Osteocyte (in vitro differentiated cells): ENCODE measurements around the gene NNT. TPM values are rescaled to one million over a fixed set of nuclear protein-coding genes. Genes with fewer than 3 reads are reported as not detected.

Experiments used
- DNase-seq: peaks from one replicate; pipeline ENCODE4 v3.0.0; 2021; ENCODE audit warnings: mixed read lengths; ENCODE audit not compliant: unreplicated experiment; ENCODE audit errors: extremely low spot score
- H3K27ac Mint-ChIP-seq: one replicate; pipeline ENCODE4 v1.8.0; 2021; ENCODE audit warnings: mild to moderate bottlenecking, mixed read lengths; ENCODE audit not compliant: unreplicated experiment
- H3K27me3 Mint-ChIP-seq: one replicate; pipeline ENCODE4 v1.8.0; 2021; ENCODE audit warnings: mixed read lengths; ENCODE audit not compliant: unreplicated experiment
- H3K36me3 Mint-ChIP-seq: one replicate; pipeline ENCODE4 v1.8.0; 2021; ENCODE audit warnings: mixed read lengths; ENCODE audit not compliant: unreplicated experiment
- H3K4me1 Mint-ChIP-seq: one replicate; pipeline ENCODE4 v1.8.0; 2021; ENCODE audit warnings: mixed read lengths; ENCODE audit not compliant: unreplicated experiment
- H3K4me3 Mint-ChIP-seq: one replicate; pipeline ENCODE4 v1.8.0; 2021; ENCODE audit warnings: mild to moderate bottlenecking, moderate library complexity, mixed read lengths; ENCODE audit not compliant: unreplicated experiment
- H3K9me3 Mint-ChIP-seq: one replicate; pipeline ENCODE4 v1.8.0; 2021; ENCODE audit warnings: mixed read lengths; ENCODE audit not compliant: unreplicated experiment
- total RNA-seq: library from RNA; stranded (reverse); gene quantifications from 2 replicates; pipeline ENCODE4 v1.2.1, GENCODE V29; 2021
- TF ChIP-seq, protein P1 (sequence below): fragments of 200-600 bp; sonication (generic); IDR thresholded peaks from 2 replicates; pipeline ENCODE4 v1.5.0; 2021; ENCODE audit warnings: antibody characterized with exemption, mild to moderate bottlenecking, moderate library complexity

NNT gene
- total RNA-seq, 1 donor from 2014 or later: 107 TPM

DNA sequence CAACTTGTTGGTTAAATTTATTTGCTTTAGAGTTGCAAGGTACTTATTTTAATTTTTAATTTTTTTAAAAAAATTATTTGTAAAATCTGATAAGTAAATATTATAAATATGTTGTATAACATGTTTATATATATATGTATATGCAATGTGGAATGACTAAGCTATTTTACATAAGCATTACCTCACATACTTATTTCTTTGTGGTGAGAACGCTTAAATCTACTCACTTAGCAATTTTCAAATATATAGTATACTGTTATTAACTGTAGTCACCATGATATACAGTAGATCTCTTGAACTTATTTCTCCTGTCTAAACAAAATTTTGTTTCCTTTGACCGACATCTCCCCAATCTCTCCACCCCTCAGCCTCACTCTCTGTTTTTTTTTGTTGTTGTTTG lies 147.8 kb downstream of the NNT start:
- TF ChIP-seq, protein P1, sequence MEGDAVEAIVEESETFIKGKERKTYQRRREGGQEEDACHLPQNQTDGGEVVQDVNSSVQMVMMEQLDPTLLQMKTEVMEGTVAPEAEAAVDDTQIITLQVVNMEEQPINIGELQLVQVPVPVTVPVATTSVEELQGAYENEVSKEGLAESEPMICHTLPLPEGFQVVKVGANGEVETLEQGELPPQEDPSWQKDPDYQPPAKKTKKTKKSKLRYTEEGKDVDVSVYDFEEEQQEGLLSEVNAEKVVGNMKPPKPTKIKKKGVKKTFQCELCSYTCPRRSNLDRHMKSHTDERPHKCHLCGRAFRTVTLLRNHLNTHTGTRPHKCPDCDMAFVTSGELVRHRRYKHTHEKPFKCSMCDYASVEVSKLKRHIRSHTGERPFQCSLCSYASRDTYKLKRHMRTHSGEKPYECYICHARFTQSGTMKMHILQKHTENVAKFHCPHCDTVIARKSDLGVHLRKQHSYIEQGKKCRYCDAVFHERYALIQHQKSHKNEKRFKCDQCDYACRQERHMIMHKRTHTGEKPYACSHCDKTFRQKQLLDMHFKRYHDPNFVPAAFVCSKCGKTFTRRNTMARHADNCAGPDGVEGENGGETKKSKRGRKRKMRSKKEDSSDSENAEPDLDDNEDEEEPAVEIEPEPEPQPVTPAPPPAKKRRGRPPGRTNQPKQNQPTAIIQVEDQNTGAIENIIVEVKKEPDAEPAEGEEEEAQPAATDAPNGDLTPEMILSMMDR: no peak
- no peak overlapping the region for H3K27ac Mint-ChIP-seq
- H3K9me3 Mint-ChIP-seq: peaks cover 7% of the 10 kb centered on the region
- H3K36me3 Mint-ChIP-seq: no peaks in the 10 kb centered on the region
- no peak for DNase-seq
- H3K4me3 Mint-ChIP-seq: no peak overlapping the region
- H3K4me1 Mint-ChIP-seq: no peaks in the 10 kb centered on the region
- H3K27me3 Mint-ChIP-seq: no peaks in the 10 kb centered on the region

DNA sequence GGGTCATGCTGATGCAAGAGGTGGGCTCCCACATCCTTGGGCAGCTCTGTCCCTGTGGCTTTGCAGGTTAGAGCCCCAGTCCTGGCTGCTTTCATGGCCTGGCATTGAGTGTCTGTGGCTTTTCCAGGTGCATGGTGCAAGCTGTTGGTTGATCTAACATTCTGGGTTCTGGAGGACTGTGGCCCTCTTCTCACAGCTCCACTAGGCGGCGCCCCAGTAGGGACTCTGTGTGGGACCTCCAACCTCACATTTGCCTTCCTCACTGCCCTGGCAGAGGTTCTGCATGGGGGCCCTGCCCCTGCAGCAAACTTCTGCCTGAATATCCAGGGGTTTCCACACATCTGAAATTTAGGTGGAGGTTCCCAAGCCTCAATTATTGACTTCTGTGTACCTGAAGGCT lies 150.1 kb downstream of the NNT start:
- Mint-ChIP-seq H3K9me3 (peaks cover 13% of the 10 kb centered on the region), H3K27me3 (no peaks in the 10 kb centered on the region), H3K4me3 (no peak overlapping the region), H3K27ac (no peak overlapping the region), H3K4me1 (no peaks in the 10 kb centered on the region), H3K36me3 (no peaks in the 10 kb centered on the region)
- no peak for DNase-seq
- TF ChIP-seq, protein P1: no peak

Other genes with a start within 250 kb of the NNT start
- not detected in 2 replicates for gene CCL28, start 190.8 kb upstream of the NNT start, total RNA-seq
- gene TMEM267, start 119.3 kb upstream of the NNT start, total RNA-seq: 17.9 and 22.5 TPM in 2 replicates
- gene C5orf34, start 88.0 kb upstream of the NNT start, total RNA-seq: 1.5 and 1.7 TPM in 2 replicates
- 104 and 105 TPM in 2 replicates for gene PAIP1, start 46.1 kb upstream of the NNT start, total RNA-seq